ENCODE data around the gene UTY. TPM values are rescaled to one million over a fixed set of nuclear protein-coding genes. Genes with fewer than 3 reads are reported as not detected.

Gene UTY
- total and polyA plus RNA-seq, 2 of the 13 experiments (the other 11 are each of a cell fraction or from before 2014, with no cell fraction given) = not detected

GRCh38 chrY:13338711-13339110, 141.1 kb downstream of the UTY start:
- in situ Hi-C loops (cut with HindIII; ENCODE audit: extremely low pct_ligation_motif_present, low pct_unique_long_range_greater_than_20kb) = loop anchor here (25.0 kb wide), 2 partner anchors 426 to 851 kb away; partner anchors contain the start of gene DDX3Y
- Histone ChIP-seq H3K27ac (ENCODE audit: extremely low read length, insufficient read depth, low read length) (no peak overlapping the region), H2AFZ (ENCODE audit: low read length) (no peak overlapping the region), H3K36me3 (replicated peaks in 1 of 2; ENCODE audit: control insufficient read depth in 1 of 2, insufficient read depth in 2 of 2, low read length in 2 of 2) (no peaks in the 10 kb centered on the region), H3K9ac (ENCODE audit: insufficient read depth, low read depth, low read length) (no peak overlapping the region), H3K27me3 (ENCODE audit: control insufficient read depth in 1 of 2, insufficient read depth in 2 of 2, low read length in 2 of 2) (no peaks in the 10 kb centered on the region), H3K9me3 (ENCODE audit: low read length) (no peaks in the 10 kb centered on the region), H3K4me1 (ENCODE audit: insufficient read depth, low read length) (no peaks in the 10 kb centered on the region), H3K4me2 (ENCODE audit: low read depth, low read length) (no peak overlapping the region), H3K79me2 (ENCODE audit: insufficient read depth, low read length) (no peaks in the 10 kb centered on the region), H3K4me3 (replicated peaks in 1 of 3; ENCODE audit: insufficient read depth in 1 of 3, low read depth in 2 of 3, low read length in 3 of 3) (no peak overlapping the region), H4K20me1 (ENCODE audit: insufficient read depth, low read length) (no peaks in the 10 kb centered on the region)
- TF ChIP-seq MED13 (CRISPR knock-in tag; IDR thresholded peaks at IDR 0.05) = no peak
- TF ChIP-seq ZNF598 (CRISPR knock-in tag; IDR thresholded peaks at IDR 0.05; ENCODE audit: borderline replicate concordance) = no peak
- TF ChIP-seq FOXO1 (CRISPR knock-in tag; IDR thresholded peaks at IDR 0.05) = no peak
- TF ChIP-seq RBM39 (IDR thresholded peaks at IDR 0.05; ENCODE audit: low read depth, low read length, poor library complexity, severe bottlenecking) = no peak
- TF ChIP-seq KMT2A (CRISPR knock-in tag; IDR thresholded peaks at IDR 0.05) = no peak
- TF ChIP-seq ZNF225 (CRISPR knock-in tag; IDR thresholded peaks at IDR 0.05) = no peak
- no peak for TF ChIP-seq ZNF44 (CRISPR knock-in tag; IDR thresholded peaks at IDR 0.05)
- TF ChIP-seq STAG1 (CRISPR knock-in tag; IDR thresholded peaks at IDR 0.05) = no peak
- no peak for TF ChIP-seq CHD2 (IDR thresholded peaks at IDR 0.05; ENCODE audit: low read depth, low read length)
- TF ChIP-seq ZBTB49 (CRISPR knock-in tag; IDR thresholded peaks at IDR 0.05; ENCODE audit: borderline replicate concordance) = no peak
- TF ChIP-seq ZBTB21 (CRISPR knock-in tag; IDR thresholded peaks at IDR 0.05) = no peak
- ATAC-seq = no peak
- CTCF ChIA-PET (ENCODE audit: low intra/inter-chr PET ratio, low total read pairs) = no interaction called here
- no peak for DNase-seq (ENCODE audit: low spot score)
- no peak for FAIRE-seq
- POLR2A ChIA-PET = no interaction called here
- BruUV-seq (replicated peaks) = no TSS peak
- 82% methylated on average over 4 of the region's 4 CpGs for WGBS (ENCODE audit: low lambda C conversion rate)
- intact Hi-C loops (cut with micrococcal nuclease; ENCODE audit: unreplicated experiment) = no loop called here

Data from HepG2 (cell line).